ENCODE data around the gene ALDH5A1. TPM values are rescaled to one million over a fixed set of nuclear protein-coding genes. Genes with fewer than 3 reads are reported as not detected.

The ALDH5A1 gene
- total RNA-seq, 2 donors from 2014 or later, result 4.4 to 8.2 TPM

DNA sequence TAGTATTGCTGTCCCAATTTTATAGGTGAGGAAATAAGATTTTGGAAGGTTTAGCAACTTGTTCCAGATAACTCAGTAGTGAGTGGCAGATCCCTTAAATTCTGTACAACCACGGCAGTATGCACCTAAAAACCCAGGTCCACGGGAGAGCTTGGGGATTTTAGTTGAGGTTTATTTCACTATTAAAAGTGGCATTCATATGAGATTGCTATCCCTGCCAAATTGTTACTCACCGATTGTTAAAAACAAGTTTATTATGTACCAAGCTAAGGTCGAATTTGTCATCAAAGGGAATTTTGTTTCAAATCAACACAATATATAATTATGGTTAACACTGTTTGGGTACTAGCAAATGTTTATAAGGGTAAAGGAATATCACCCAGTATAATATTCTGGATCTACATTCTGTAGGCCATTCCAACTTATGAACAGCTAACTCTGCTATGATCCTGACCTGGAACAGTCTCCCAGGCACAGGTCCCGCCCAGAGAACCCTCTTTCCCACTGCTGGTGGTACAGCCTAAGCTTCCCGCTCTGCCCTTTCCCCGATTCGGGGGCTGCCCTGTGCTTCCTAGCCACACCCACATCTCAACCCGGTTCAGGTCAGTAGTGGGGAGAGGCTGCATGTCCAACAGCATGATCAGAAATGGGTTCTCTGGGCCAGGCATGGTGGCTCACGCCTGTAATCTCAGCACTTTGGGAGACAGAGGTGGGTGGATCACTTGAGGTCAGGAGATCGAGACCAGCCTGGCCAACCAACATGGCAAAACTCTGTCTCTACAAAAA lies 30.3 kb upstream of the ALDH5A1 start:
- no peaks in the 10 kb centered on the region for H3K36me3 ChIP-seq (replicated peaks in 1 of 2; ENCODE audit: insufficient read depth in 1 of 2, low read depth in 2 of 2)
- intact Hi-C loops (cut with DNase I), result no loop called here
- no peaks in the 10 kb centered on the region for H3K4me1 ChIP-seq
- WGBS, 2 donors, result 79 to 83% methylated on average over 9 to 11 of the region's 11 CpGs
- no peak for TF ChIP-seq POLR2A (IDR thresholded peaks at IDR 0.05)
- TF ChIP-seq, protein P1, sequence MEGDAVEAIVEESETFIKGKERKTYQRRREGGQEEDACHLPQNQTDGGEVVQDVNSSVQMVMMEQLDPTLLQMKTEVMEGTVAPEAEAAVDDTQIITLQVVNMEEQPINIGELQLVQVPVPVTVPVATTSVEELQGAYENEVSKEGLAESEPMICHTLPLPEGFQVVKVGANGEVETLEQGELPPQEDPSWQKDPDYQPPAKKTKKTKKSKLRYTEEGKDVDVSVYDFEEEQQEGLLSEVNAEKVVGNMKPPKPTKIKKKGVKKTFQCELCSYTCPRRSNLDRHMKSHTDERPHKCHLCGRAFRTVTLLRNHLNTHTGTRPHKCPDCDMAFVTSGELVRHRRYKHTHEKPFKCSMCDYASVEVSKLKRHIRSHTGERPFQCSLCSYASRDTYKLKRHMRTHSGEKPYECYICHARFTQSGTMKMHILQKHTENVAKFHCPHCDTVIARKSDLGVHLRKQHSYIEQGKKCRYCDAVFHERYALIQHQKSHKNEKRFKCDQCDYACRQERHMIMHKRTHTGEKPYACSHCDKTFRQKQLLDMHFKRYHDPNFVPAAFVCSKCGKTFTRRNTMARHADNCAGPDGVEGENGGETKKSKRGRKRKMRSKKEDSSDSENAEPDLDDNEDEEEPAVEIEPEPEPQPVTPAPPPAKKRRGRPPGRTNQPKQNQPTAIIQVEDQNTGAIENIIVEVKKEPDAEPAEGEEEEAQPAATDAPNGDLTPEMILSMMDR (IDR thresholded peaks at IDR 0.05), result no peak
- no peak overlapping the region for H3K27ac ChIP-seq
- no peak overlapping the region for H3K4me3 ChIP-seq
- H3K9me3 ChIP-seq, result no peaks in the 10 kb centered on the region
- H3K27me3 ChIP-seq, result no peaks in the 10 kb centered on the region
- no peak for ATAC-seq
- no peak for DNase-seq

DNA sequence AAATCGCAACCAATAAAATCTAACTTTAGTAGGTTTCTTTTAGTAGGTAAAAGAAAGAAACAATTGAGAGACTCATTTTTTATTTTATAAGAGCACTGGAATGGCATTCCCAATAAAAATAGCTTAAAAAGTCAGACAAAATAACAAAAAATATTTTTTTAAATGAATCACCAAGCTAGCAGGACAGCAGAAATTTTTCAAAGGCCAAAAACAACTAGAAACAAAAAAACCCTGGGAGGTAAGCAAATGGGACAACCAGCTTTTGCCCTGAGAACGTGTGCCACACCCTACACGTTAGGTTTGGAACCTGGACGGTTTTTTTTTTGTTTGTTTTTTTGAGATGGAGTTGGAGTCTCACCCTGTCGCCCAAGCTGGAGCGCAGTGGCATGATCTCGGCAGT lies 25.0 kb upstream of the ALDH5A1 start:
- H3K9me3 ChIP-seq, result no peaks in the 10 kb centered on the region
- no peak overlapping the region for H3K27ac ChIP-seq
- no peaks in the 10 kb centered on the region for H3K27me3 ChIP-seq
- 82 to 85% methylated on average over 7 of the region's 7 CpGs for WGBS, 2 donors
- ATAC-seq (no peak), DNase-seq (no peak)
- no peak overlapping the region for H3K4me3 ChIP-seq
- H3K36me3 ChIP-seq (replicated peaks in 1 of 2; ENCODE audit: insufficient read depth in 1 of 2, low read depth in 2 of 2), result no peaks in the 10 kb centered on the region
- no peaks in the 10 kb centered on the region for H3K4me1 ChIP-seq
- intact Hi-C loops (cut with DNase I), result no loop called here
- TF ChIP-seq, protein P1 (IDR thresholded peaks at IDR 0.05), result no peak
- no peak for TF ChIP-seq POLR2A (IDR thresholded peaks at IDR 0.05)

DNA sequence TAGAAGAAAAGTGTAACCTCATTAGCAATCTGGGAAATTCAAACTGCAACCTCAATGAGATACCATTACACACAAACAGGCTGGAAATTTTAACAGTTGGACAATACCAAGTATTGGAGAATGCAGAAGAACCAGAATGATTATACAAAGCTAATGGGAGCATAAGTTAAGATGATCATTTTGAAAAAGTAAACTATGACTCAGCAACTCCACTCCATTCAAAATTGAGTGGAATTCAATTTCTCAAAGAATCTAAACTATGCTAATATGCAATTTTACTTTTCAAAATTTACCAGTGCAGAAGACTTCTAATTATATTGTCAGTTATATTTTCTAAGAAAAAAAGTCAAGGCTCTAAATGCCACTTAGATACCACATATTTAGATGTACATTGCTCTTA lies 22.6 kb upstream of the ALDH5A1 start:
- Histone ChIP-seq H3K36me3 (replicated peaks in 1 of 2; ENCODE audit: insufficient read depth in 1 of 2, low read depth in 2 of 2) (no peaks in the 10 kb centered on the region), H3K27me3 (no peaks in the 10 kb centered on the region), H3K4me3 (no peak overlapping the region), H3K9me3 (no peaks in the 10 kb centered on the region), H3K4me1 (no peaks in the 10 kb centered on the region), H3K27ac (no peak overlapping the region)
- DNase-seq, result no peak
- TF ChIP-seq, protein P1 (IDR thresholded peaks at IDR 0.05), result no peak
- ATAC-seq, result no peak
- intact Hi-C loops (cut with DNase I), result no loop called here

DNA sequence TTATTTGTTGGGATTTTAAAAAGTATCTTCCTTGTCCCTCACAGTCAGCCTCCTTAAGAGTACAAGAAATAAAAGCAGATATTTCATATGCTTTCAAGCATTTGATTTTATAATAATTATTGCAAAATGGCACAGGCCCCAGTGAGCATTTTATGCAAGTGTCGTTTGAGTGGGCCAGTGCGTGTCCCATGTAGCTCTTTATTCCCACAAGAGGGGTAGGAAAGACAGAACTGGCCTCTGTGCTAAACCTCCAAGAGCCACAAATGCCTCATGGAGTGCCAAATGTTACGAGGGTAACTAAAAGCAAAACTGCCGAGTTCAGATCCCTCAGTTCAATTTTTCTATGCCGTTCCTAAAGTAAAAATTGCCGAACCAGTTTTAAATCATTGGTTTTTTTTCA lies 18.1 kb upstream of the ALDH5A1 start:
- H3K27me3 ChIP-seq, result no peaks in the 10 kb centered on the region
- no peaks in the 10 kb centered on the region for H3K4me1 ChIP-seq
- H3K9me3 ChIP-seq, result no peaks in the 10 kb centered on the region
- TF ChIP-seq POLR2A (IDR thresholded peaks at IDR 0.05), result no peak
- TF ChIP-seq, protein P1 (IDR thresholded peaks at IDR 0.05), result no peak
- H3K27ac ChIP-seq, result no peak overlapping the region
- no peak for DNase-seq
- intact Hi-C loops (cut with DNase I), result no loop called here
- no peak for ATAC-seq
- H3K4me3 ChIP-seq, result no peak overlapping the region
- no peaks in the 10 kb centered on the region for H3K36me3 ChIP-seq (replicated peaks in 1 of 2; ENCODE audit: insufficient read depth in 1 of 2, low read depth in 2 of 2)
- 86 to 90% methylated on average over 6 of the region's 6 CpGs for WGBS, 2 donors

DNA sequence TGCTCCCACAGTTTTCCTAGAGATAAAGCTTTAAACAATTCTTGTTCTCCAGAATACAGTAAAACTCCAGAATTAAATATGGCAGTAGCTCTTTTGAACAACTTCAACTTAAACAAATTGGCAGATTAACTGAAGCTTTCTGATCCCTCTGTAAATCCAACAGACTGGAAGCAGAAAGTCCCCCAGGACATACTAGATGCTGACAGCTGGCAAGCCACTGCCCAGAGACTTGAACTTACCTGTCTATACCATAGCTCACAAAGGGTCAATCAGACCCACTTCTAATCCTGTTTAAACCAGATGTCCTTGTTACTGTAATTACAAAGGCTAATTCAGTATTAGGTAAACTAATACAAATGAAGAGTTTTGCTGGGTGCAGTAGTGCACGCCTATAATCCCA lies 17.7 kb upstream of the ALDH5A1 start:
- no peak for DNase-seq

More for the DNA sequence above, 17.7 kb upstream of the ALDH5A1 start:
- TF ChIP-seq, protein P1 (IDR thresholded peaks at IDR 0.05), result no peak
- TF ChIP-seq POLR2A (IDR thresholded peaks at IDR 0.05), result no peak
- no peak for ATAC-seq
- WGBS, 2 donors, result 92 to 100% methylated on average over 1 of the region's 1 CpG
- Histone ChIP-seq H3K27ac (no peak overlapping the region), H3K27me3 (no peaks in the 10 kb centered on the region), H3K4me3 (no peak overlapping the region), H3K36me3 (replicated peaks in 1 of 2; ENCODE audit: insufficient read depth in 1 of 2, low read depth in 2 of 2) (no peaks in the 10 kb centered on the region), H3K4me1 (no peaks in the 10 kb centered on the region), H3K9me3 (no peaks in the 10 kb centered on the region)
- intact Hi-C loops (cut with DNase I), result no loop called here

Measured in body of pancreas (tissue), 4 donors.